OCI-LY7 (cell line): ENCODE results near the gene RHOJ. TPM values are rescaled to one million over a fixed set of nuclear protein-coding genes. Genes with fewer than 3 reads are reported as not detected.

Source experiments
- BruUV-seq: library from RNA; stranded (reverse); fragments of 400-500 nt; replicated peaks from 2 replicates; lab custom pipeline; 2021; lab: Mats Ljungman, UMichigan
- CTCF ChIA-PET: fragments of 300-600 bp; sonication (Branson Sonifier 250); formaldehyde crosslinking; loops from one replicate; lab custom pipeline; 2022; ENCODE audit warnings: antibody characterized with exemption; ENCODE audit not compliant: unreplicated experiment; lab: Charles Lee
- POLR2A ChIA-PET: fragments of 300-600 bp; sonication (Branson Sonifier 250); formaldehyde crosslinking; loops from one replicate; lab custom pipeline; 2022; ENCODE audit warnings: antibody characterized with exemption; lab: Charles Lee
- DNase-seq: peaks from one replicate; pipeline ENCODE4 v3.0.0-alpha.2; 2015; ENCODE audit warnings: low spot score
- H2AFZ ChIP-seq: fragments of 200-600 bp; sonication (generic), shearing (Covaris generic); 2 replicates; pipeline ENCODE4 v1.6.1; 2014; ENCODE audit warnings: mild to moderate bottlenecking, antibody characterized with exemption, low read length, moderate library complexity
- H3K27ac ChIP-seq: fragments of 200-600 bp; sonication (generic); 2 replicates; pipeline ENCODE4 v1.5.1; 2014; ENCODE audit warnings: mixed run types, low read depth, mild to moderate bottlenecking, moderate library complexity, low read length, inconsistent platforms; ENCODE audit not compliant: poor library complexity, severe bottlenecking
- H3K36me3 ChIP-seq: fragments of 200-600 bp; sonication (generic); 2 replicates; pipeline ENCODE4 v1.6.1; 2014; ENCODE audit warnings: mild to moderate bottlenecking, antibody characterized with exemption, low read length, moderate library complexity, mixed read lengths; ENCODE audit not compliant: insufficient read depth
- H3K4me1 ChIP-seq: fragments of 200-600 bp; sonication (generic); 2 replicates; pipeline ENCODE4 v1.5.1; 2014; ENCODE audit warnings: mild to moderate bottlenecking, low read length; ENCODE audit not compliant: insufficient read depth, poor library complexity, severe bottlenecking
- H3K4me2 ChIP-seq: fragments of 200-600 bp; sonication (generic); 2 replicates; pipeline ENCODE4 v1.6.1; 2014; ENCODE audit warnings: mild to moderate bottlenecking, low read length
- H3K4me3 ChIP-seq: fragments of 200-600 bp; sonication (generic); 2 replicates; pipeline ENCODE4 v1.5.1; 2014; ENCODE audit warnings: mild to moderate bottlenecking, low read depth, low read length; ENCODE audit not compliant: poor library complexity, severe bottlenecking
- H3K79me2 ChIP-seq: fragments of 200-600 bp; sonication (generic); 2 replicates; pipeline ENCODE4 v1.6.1; 2016; ENCODE audit warnings: low read depth, mild to moderate bottlenecking, low read length, moderate library complexity, mixed read lengths; ENCODE audit not compliant: insufficient read depth
- H3K9me2 ChIP-seq: fragments of 200-600 bp; sonication (generic); 2 replicates; pipeline ENCODE4 v1.6.1; 2016; ENCODE audit warnings: mild to moderate bottlenecking, low read length, mixed read lengths; ENCODE audit not compliant: insufficient read depth
- H3K9me3 ChIP-seq: fragments of 200-600 bp; sonication (generic); 2 replicates; pipeline ENCODE4 v1.6.1; 2014; ENCODE audit warnings: mild to moderate bottlenecking, mixed run types, low read length, mixed read lengths
- H4K20me1 ChIP-seq: fragments of 200-600 bp; sonication (generic); 2 replicates; pipeline ENCODE4 v1.6.1; 2014; ENCODE audit warnings: mild to moderate bottlenecking, antibody characterized with exemption, low read length, moderate library complexity, mixed read lengths; ENCODE audit not compliant: insufficient read depth
- EZH2phosphoT487 ChIP-seq: fragments of 200-600 bp; sonication (generic); IDR thresholded peaks from 2 replicates; pipeline ENCODE4 v1.6.1; 2018; ENCODE audit warnings: low read depth, borderline replicate concordance, mild to moderate bottlenecking, mixed run types, antibody characterized with exemption, low read length, moderate library complexity, mixed read lengths
- intact Hi-C: fragments of 100-400 bp; cut with micrococcal nuclease; formaldehyde crosslinking; loops from one replicate; pipeline ENCODE4 v1.10.0; 2022; ENCODE audit not compliant: unreplicated experiment
- total RNA-seq, 2 experiments: library from RNA; depleted of rRNA in 1 of 2; stranded (reverse); fragments of >200 nt in 1 of 2; shearing (Covaris generic) in 1 of 2; gene quantifications; 2 replicates each; pipeline ENCODE4 v1.2.3, GENCODE V29; 2014 to 2022
- TF ChIP-seq, protein P1 (sequence below): fragments of 200-600 bp; sonication (generic); conservative IDR thresholded peaks from 2 replicates; pipeline ENCODE4 v1.5.1; 2014; ENCODE audit warnings: mild to moderate bottlenecking, antibody characterized with exemption, low read length, moderate library complexity, mixed read lengths

RHOJ gene
- total RNA-seq, 2 experiments from 2014 or later: not detected

DNA sequence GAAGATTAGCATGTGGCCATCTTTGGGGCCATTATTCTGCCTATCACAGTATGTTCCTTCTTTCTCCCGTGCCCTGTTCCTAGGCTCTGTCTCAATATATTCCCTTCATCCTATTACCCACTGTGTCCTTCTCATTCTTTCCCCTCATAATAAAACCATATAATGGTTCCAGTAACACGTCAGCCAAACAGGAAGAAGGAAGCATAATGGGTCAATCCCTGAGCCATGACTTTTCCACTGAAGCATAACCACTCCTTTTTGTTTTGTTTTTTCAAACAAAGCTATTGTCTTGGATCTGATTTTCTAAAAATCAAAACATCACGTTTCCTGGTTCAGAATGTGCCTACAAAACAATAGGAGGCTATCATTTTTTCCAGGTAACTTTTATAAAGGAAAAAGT, 21.3 kb upstream of the RHOJ start:
- no peaks in the 10 kb centered on the region; the same call in 1 of the 2 replicates for H3K9me2 ChIP-seq
- no peaks in the 10 kb centered on the region for H4K20me1 ChIP-seq
- no peaks in the 10 kb centered on the region for H3K36me3 ChIP-seq
- no peak for DNase-seq
- no peaks in the 10 kb centered on the region for H3K4me1 ChIP-seq
- no peak overlapping the region for H3K4me3 ChIP-seq
- H3K27ac ChIP-seq: no peak overlapping the region
- intact Hi-C loops: no loop called here
- H3K4me2 ChIP-seq: no peak overlapping the region
- POLR2A ChIA-PET: interaction anchor here (0.8 kb wide), 1 partner anchor 7 kb away, joined by 3 read pairs; no protein-coding TSS in a partner anchor
- no peak for TF ChIP-seq EZH2phosphoT487
- TF ChIP-seq, protein P1, sequence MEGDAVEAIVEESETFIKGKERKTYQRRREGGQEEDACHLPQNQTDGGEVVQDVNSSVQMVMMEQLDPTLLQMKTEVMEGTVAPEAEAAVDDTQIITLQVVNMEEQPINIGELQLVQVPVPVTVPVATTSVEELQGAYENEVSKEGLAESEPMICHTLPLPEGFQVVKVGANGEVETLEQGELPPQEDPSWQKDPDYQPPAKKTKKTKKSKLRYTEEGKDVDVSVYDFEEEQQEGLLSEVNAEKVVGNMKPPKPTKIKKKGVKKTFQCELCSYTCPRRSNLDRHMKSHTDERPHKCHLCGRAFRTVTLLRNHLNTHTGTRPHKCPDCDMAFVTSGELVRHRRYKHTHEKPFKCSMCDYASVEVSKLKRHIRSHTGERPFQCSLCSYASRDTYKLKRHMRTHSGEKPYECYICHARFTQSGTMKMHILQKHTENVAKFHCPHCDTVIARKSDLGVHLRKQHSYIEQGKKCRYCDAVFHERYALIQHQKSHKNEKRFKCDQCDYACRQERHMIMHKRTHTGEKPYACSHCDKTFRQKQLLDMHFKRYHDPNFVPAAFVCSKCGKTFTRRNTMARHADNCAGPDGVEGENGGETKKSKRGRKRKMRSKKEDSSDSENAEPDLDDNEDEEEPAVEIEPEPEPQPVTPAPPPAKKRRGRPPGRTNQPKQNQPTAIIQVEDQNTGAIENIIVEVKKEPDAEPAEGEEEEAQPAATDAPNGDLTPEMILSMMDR: no peak
- no peak overlapping the region for H2AFZ ChIP-seq
- H3K9me3 ChIP-seq: no peaks in the 10 kb centered on the region
- no TSS peak for BruUV-seq
- no peaks in the 10 kb centered on the region for H3K79me2 ChIP-seq
- CTCF ChIA-PET: no interaction called here

DNA sequence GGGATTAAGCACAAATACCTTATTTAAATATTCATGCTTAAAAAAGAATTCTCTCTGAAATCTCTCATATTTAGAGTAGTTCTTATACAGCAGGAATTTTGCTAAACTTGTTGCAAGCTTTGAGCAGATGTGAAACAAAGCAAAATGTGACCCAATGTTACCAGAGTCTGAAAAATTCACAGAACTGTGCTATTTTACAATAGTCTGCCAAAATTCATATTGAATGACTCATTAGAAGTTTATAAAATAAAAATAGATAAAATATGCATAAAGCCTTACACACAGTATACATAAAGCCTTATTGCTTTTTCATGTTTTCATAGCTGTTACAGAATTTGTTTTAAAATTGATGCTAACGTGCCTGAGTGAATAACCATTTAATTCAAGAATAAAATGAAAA, 17.8 kb upstream of the RHOJ start:
- CTCF ChIA-PET: no interaction called here
- Histone ChIP-seq H3K4me3 (no peak overlapping the region), H3K4me2 (no peak overlapping the region), H3K27ac (no peak overlapping the region), H4K20me1 (no peaks in the 10 kb centered on the region), H3K9me3 (no peaks in the 10 kb centered on the region), H3K36me3 (no peaks in the 10 kb centered on the region), H3K4me1 (no peaks in the 10 kb centered on the region), H2AFZ (no peak overlapping the region), H3K9me2 (no peaks in the 10 kb centered on the region; the same call in 1 of the 2 replicates), H3K79me2 (no peaks in the 10 kb centered on the region)
- TF ChIP-seq, protein P1: no peak
- no peak for TF ChIP-seq EZH2phosphoT487
- no peak for DNase-seq
- intact Hi-C loops: no loop called here
- no TSS peak for BruUV-seq
- POLR2A ChIA-PET: no interaction called here

DNA sequence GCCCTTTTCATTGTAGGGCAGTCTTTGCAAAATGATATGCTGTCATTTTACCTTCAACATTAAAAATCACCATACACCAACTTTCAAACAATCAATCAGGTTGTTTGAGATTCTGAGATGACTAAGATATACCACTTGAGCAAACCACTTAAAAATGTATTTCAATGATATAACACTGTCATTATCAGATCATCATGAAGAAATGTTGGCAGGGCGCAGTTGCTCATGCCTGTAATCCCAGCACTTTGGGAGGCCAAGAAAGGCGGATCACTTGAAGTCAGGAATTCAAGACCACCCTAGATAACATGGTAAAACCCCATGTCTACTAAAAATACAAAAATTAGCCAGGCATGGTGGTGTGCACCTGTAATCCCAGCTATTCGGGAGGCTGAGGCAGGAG, 13.0 kb upstream of the RHOJ start:
- Histone ChIP-seq H3K79me2 (no peaks in the 10 kb centered on the region), H2AFZ (no peak overlapping the region), H3K36me3 (no peaks in the 10 kb centered on the region), H3K27ac (no peak overlapping the region), H3K9me3 (no peaks in the 10 kb centered on the region), H3K4me1 (no peaks in the 10 kb centered on the region), H3K4me3 (no peak overlapping the region), H3K9me2 (no peaks in the 10 kb centered on the region), H4K20me1 (no peaks in the 10 kb centered on the region), H3K4me2 (no peak overlapping the region)
- intact Hi-C loops: no loop called here
- no peak for DNase-seq
- no TSS peak for BruUV-seq
- CTCF ChIA-PET: no interaction called here
- POLR2A ChIA-PET: no interaction called here
- TF ChIP-seq EZH2phosphoT487: no peak
- TF ChIP-seq, protein P1: no peak
